ENCODE results near the gene TRABD2B.

DNA sequence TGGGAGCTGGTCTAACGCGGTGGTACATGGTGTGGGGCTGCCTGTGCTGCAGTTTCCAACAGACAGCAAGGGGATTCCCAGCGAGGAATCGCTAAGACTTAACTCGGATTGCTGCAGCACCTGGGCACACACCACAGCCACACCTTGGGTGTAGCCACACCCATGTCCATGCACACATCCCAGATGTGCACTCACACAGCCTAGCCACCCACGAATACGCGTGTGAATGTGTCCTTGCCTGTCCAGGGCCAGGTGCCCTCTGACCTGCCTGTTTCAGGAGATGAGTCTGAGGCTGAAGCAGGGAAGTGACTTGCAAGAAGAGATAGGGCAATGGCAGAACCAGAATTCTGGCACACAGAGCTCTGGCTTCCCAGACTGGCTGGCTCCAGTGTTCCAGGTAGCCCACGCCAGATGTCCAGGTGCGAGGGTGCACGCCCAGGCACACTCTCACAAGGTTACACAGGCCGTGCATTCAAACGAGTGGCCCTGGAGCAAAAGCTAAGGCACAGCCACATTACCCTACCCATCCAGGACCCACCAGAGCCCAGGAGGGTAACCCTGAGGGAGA is 272.7 kb downstream of the TRABD2B start:
- TF ChIP-seq, protein P1, sequence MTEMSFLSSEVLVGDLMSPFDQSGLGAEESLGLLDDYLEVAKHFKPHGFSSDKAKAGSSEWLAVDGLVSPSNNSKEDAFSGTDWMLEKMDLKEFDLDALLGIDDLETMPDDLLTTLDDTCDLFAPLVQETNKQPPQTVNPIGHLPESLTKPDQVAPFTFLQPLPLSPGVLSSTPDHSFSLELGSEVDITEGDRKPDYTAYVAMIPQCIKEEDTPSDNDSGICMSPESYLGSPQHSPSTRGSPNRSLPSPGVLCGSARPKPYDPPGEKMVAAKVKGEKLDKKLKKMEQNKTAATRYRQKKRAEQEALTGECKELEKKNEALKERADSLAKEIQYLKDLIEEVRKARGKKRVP (CRISPR knock-in tag; IDR thresholded peaks at IDR 0.05): no peak
- TF ChIP-seq POLR2AphosphoS2 (IDR thresholded peaks at IDR 0.05; ENCODE audit: low read depth, low read length) (no peak), GTF2F1 (IDR thresholded peaks at IDR 0.05; ENCODE audit: low read length) (no peak), ZNF138 (CRISPR knock-in tag; IDR thresholded peaks at IDR 0.05; ENCODE audit: low read depth) (no peak)
